Eye (tissue), 1 donor: Measurements from ENCODE around the gene PDZK1IP1.
"Not testable (repeated sequence)": the region's sequence is repeated elsewhere in the genome, so short reads cannot be mapped to it uniquely, and the experiment has no call there.

Source experiments
- DNase-seq: peaks from one replicate; pipeline ENCODE4 v3.0.0-alpha.2; 2015

Gene PDZK1IP1

GRCh38 chr1:47180603-47181094 is 9.2 kb downstream of the PDZK1IP1 start:
- no peak for DNase-seq

GRCh38 chr1:47179988-47180563 is 9.8 kb downstream of the PDZK1IP1 start:
- no peak for DNase-seq

DNA sequence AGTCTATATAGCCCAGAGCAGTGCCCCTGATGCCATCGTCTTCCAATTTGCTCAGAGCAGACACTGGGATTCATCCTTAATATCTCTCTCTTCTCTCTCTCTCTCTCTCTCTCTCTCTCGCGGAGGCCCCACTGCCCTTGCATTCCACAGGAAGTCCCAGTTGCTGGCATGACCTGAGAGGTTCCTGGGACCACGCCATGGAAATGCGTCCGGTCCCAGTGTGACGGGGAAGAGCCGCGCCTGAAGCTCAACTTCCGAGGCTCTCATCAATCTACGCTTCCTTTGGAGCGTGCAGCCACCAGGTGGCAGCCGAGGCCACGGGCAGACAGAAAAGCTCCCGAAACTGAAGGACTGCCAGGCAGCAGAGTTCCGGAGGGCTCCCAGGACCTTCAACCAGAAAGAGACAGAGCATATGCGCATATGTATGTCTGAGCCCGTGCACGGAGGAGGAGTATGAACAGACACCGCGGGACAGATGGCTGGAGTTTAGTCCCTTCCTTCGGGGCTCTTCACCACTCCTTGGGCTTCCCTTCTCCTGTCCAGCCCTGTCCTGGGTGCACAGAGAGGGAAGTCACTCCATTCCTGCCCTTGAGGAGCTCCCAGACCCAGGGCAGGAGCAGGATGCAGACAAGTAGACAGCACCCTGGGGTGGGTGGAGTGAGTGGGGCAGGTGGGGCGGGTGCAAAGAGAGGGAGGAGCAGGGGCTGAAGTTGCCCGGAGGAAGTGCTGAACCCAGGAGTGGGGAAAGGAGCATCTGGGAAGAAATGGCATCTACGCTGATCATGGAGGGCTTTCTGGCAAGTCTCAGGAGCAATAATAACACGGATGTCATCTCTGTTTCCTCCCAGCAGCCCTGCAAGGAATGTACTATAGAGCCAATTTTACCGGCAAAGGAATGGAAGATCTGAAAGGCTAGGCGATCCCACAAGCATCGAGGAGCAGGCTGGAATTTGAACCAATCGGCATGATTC is 10.5 kb downstream of the PDZK1IP1 start:
- peak; percentile 96 for DNase-seq

- no peak for DNase-seq
These were observed 11.2 kb downstream of the PDZK1IP1 start for GRCh38 chr1:47178654-47179016.

GRCh38 chr1:47178020-47178419 is 11.8 kb downstream of the PDZK1IP1 start:
- no peak for DNase-seq

DNA sequence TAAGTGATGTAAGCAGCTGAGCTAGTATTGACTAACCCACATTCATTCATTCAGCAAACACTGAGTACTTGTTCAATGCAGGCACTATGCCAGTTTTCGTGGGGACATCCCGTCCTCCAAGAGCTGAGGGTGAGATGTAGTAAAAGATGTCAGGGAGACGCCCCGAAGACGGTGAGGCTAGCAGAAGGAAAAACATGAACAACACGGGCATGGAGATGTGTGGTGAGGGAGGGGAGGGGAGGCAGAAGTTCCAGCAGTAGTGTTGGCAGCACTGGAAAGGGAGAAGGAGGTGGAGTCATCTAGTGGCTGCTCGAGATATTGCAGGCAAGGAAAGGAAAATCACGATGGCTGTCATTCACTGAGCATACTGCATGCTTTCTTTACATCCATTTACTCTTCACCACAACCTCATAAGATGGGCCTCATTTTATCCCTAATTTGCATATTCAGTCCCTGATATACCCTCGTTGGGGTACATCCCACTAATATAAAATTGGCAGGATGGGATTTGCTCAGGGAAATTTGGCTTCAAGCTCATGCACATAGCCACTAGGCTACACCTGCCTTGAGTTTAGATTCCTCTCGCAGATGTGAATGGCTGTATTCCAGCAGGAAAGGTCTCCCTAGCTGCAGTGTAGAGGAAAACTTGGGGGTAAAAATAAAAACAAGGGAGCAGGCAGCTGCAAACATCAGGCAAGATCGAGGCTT is 14.5 kb downstream of the PDZK1IP1 start:
- peak; percentile 89 for DNase-seq

- DNase-seq = no peak
These were observed 15.2 kb downstream of the PDZK1IP1 start for GRCh38 chr1:47174656-47175020.

- DNase-seq = no peak
These were observed 17.1 kb downstream of the PDZK1IP1 start for GRCh38 chr1:47172782-47173181.

DNA sequence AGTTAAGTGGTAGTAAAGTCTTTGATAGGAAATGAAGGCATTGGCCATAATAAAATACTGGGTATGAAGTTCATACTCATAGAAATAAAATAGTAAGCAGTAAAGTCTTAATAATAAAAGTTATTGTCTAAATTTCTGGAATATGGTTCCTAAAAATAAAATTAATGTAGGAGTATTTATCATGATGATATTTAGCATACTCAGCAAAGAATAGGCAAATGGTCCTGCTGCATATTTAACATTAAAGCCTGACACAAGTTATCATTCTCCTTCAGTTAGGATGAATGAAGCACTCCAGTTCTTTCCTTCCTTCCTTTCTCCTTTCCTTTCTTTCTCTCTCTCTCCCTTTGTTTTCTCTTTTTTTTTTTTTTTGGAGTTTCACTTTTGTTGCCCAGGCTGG is 25.3 kb downstream of the PDZK1IP1 start:
- no peak for DNase-seq

DNA sequence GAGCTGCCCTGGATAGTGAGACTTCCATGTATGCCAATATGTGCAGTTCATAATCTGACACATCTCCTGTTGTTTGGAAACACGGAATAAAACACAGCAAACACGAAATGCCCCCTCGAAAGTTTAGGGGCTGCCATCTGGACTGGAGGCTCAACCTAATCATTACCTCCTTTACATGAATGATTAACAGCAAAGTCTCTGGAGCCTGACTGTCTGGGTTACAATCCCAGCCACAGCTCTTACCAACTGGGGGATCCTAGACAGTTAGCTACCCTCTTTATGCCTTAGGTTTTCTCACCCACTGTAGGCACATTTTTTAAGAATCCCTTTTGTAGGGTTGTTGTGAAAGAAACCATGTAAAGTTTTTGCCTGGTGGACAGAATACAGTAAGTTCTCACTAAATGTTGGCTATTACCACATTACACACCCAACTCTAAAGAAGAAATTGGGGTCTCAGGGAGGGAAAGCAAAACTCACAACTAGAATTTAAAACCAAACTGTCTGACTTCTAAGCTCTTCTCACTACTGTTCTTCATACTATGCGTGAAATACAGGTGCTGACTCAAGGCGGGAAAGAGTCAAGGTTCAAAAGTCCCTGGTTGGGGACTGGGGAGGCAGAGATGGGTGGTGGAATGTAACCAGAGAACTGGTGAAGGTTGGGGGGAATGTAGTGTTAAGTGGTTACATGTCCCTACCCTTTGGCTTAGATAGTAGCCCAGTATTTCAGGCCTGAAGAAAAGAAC is 28.4 kb downstream of the PDZK1IP1 start:
- DNase-seq = no peak

DNA sequence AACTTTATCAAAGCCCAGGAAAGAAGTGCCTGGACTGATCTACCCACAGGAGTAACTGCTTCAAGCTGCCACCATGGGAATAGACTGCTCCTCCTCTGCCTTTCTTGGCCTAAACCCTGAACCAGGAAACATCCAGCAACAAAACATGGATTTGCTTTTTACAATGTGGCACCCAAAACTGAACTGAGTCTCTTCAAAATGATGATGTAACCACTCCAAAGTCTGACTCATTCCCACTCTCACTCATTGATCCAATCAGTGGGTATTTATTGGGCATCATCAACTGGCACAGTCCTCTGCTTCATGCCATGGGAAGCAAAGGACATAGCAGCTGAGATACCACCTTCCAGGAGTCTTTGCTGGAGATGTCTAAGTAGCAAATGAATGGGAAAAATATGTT is 29.1 kb downstream of the PDZK1IP1 start:
- no peak for DNase-seq

DNA sequence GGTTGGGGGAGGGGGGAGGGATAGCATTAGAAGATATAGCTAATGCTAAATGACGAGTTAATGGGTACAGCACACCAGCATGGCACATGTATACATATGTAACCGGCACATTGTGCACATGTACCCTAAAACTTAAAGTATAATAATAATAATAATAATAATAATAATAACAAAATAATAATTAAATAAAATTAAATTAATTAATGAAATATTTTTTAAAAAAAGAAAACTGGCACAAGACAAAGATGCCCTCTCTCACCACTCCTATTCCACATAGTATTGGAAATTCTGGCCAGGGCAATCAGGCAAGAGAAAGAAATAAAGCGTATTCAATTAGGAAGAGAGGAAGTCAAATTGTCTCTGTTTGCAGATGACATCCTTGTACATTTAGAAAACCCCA is 31.9 kb downstream of the PDZK1IP1 start:
- not testable (repeated sequence) for DNase-seq

DNA sequence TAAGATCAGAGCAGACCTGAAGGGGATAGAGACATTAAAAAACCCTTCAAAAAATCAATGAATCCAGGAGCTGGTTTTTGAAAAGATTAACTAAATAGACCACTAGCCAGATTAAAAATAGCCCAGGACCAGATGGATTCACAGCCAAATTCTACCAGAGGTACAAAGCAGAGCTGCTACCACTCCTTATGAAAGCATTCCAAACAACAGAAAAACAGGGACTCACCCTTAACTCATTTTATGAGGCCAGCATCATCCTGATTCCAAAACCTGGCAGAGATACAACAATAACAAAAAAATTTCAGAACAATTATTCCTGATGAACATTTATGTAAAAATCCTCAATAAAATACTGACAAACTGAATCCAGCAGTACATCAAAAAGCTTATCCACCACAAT is 33.4 kb downstream of the PDZK1IP1 start:
- not testable (repeated sequence) for DNase-seq

GRCh38 chr1:47149162-47149561 is 40.7 kb downstream of the PDZK1IP1 start:
- peak; percentile 38 for DNase-seq

GRCh38 chr1:47147047-47147785 is 42.6 kb downstream of the PDZK1IP1 start:
- DNase-seq = no peak

DNA sequence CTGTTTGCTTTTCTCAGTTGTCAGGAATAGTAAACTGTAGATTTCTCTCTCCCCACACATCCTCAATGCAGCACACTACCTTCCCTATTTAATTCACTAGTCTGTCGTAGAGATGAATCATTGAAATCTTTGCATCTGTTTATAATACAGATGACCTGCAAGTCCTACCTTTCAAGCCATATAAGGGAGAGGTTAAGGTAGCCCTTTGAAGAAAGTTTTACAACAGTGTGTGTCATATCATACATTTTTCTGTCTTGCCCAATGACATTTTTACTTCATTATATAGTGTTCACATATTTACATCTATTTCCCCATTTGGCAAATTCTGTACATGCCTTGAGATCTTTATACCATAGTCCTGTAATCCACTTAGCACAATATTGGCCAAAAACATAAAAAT is 43.3 kb downstream of the PDZK1IP1 start:
- DNase-seq = not testable (repeated sequence)

GRCh38 chr1:47143654-47144053 is 46.2 kb downstream of the PDZK1IP1 start:
- DNase-seq = peak; percentile 2

DNA sequence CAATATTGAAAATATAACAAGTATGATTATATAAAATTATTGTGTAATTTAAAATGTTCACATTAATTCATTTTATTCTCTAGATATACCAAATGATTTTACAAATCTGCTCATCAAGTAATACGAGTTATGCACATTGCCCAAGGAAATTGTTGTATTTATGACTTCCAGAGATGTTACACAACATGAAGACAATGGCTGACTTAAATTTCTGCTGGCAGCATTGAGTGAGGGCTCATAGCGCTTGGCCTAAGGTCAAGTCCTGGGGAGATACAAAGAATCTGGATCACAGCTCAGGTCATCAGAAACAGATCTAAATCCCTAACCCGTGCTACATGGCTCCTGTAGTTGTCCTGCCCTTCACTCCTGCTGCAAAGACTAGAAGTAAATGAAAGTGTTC is 49.5 kb downstream of the PDZK1IP1 start:
- DNase-seq = not testable (repeated sequence)

GRCh38 chr1:47137925-47138615 is 51.8 kb downstream of the PDZK1IP1 start:
- DNase-seq = no peak

DNA sequence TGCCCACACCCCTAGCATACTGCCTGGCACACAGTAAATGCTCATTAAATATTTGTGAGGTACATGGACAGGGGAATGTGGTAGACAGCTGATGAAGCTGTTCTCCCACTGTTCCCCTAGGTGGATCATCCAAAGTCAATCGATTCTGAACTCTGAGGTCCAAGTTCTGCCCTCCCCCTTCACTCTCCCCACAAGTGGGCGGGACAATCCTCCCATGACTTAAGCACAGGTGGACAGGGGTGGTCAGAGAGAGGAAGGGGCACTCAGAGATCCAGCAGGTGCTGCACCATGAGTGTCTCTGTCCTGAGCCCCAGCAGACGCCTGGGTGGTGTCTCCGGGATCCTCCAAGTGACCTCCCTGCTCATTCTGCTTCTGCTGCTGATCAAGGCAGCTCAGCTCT is 52.6 kb downstream of the PDZK1IP1 start, which contains the start of gene CYP4A22:
CYP4A22 (plus strand) TSS at position 244 of the 400 bp plus-strand sequence; CDS start at position 289, 45 bp downstream.
- DNase-seq = no peak
